MM.1S (cell line): ENCODE results near the gene GABARAPL1.

Experiments used
- CTCF ChIP-seq: fragments of 300-600 bp; sonication (generic); IDR thresholded peaks from 2 replicates; pipeline ENCODE4 v1.5.1; 2016; ENCODE audit warnings: antibody characterized with exemption, low read length, mixed read lengths
- EZH2 ChIP-seq: fragments of 300-600 bp; sonication (generic); optimal IDR thresholded peaks from 2 replicates; pipeline ENCODE3; 2017; ENCODE audit warnings: low read depth, mild to moderate bottlenecking, antibody characterized with exemption, low read length, mixed read lengths
- EZH2phosphoT487 ChIP-seq: fragments of 300-600 bp; sonication (generic); IDR thresholded peaks from 2 replicates; pipeline ENCODE4 v1.6.1; 2018; ENCODE audit warnings: antibody characterized with exemption, low read length

- TF ChIP-seq CTCF (no peak), EZH2 (no peak), EZH2phosphoT487 (no peak)
Observed at GRCh38 chr12:10268037-10268436, 55.4 kb downstream of the GABARAPL1 start.
